Endothelial cell of umbilical vein (primary cell): ENCODE measurements around the gene CUX1. TPM values are rescaled to one million over a fixed set of nuclear protein-coding genes. Genes with fewer than 3 reads are reported as not detected.

Experiments
- BruUV-seq: library from RNA; stranded (reverse); fragments of 400-500 nt; replicated peaks from 2 replicates; lab custom pipeline; 2021; lab: Mats Ljungman, UMichigan
- CTCF ChIA-PET: fragments of 300-600, 350-600 bp; sonication (Branson Sonifier 250); formaldehyde crosslinking; loops from one replicate; lab custom pipeline; 2021; ENCODE audit warnings: antibody characterized with exemption, inconsistent platforms; lab: Charles Lee
- POLR2A ChIA-PET: fragments of 300-600, 350-600 bp; sonication (Branson Sonifier 250); formaldehyde crosslinking; loops from one replicate; lab custom pipeline; 2021; ENCODE audit warnings: antibody characterized with exemption, inconsistent platforms; lab: Charles Lee
- DNase-seq: peaks from one replicate; pipeline ENCODE4 v3.0.0-alpha.2; 2011; ENCODE audit warnings: low read depth, low spot score
- FAIRE-seq: peaks from 2 replicates; lab custom pipeline; 2011; peaks lifted over from hg19 to GRCh38; lab: Jason Lieb, UNC
- H2AFZ ChIP-seq: 2 replicates; pipeline ENCODE4 v1.6.0; 2012; ENCODE audit warnings: low read depth, low read length, control low read depth, inconsistent platforms
- H3K27ac ChIP-seq: 2 replicates; pipeline ENCODE4 v1.5.1; 2011; ENCODE audit warnings: low read depth, mild to moderate bottlenecking, control low read depth, low read length, moderate library complexity; ENCODE audit not compliant: insufficient read depth
- H3K27me3 ChIP-seq, 2 experiments: 2 replicates each; pipeline versions ENCODE4 v1.6.0 to v1.6.1; 2011; ENCODE audit warnings: low read length in 2 of 2, mixed read lengths in 1 of 2; ENCODE audit not compliant: control insufficient read depth in 2 of 2, insufficient read depth in 2 of 2
- H3K36me3 ChIP-seq, 2 experiments: 2 replicates in 1 of 2; 3 replicates in 1 of 2; pipeline ENCODE4 v1.5.1; 2011; ENCODE audit warnings: low read length in 2 of 2, mild to moderate bottlenecking in 1 of 2, moderate library complexity in 1 of 2; ENCODE audit not compliant: control insufficient read depth in 2 of 2, insufficient read depth in 2 of 2; ENCODE audit errors: extremely low read depth in 1 of 2
- H3K4me1 ChIP-seq: 3 replicates; pipeline ENCODE4 v1.5.1; 2011; ENCODE audit warnings: mild to moderate bottlenecking, low read length; ENCODE audit not compliant: control insufficient read depth, insufficient read depth; ENCODE audit errors: extremely low read depth
- H3K4me2 ChIP-seq: 2 replicates; pipeline ENCODE4 v1.6.1; 2011; ENCODE audit warnings: low read length, control low read depth, mixed read lengths; ENCODE audit not compliant: insufficient read depth
- H3K4me3 ChIP-seq, 3 experiments: fragments of 200-600 bp in 1 of 3; sonication (generic), shearing (Covaris generic) in 1 of 3; replicated peaks in 1 of 3; 2 replicates each; pipeline ENCODE4 v1.5.1; 2011 to 2016; ENCODE audit warnings: control low read depth in 3 of 3, low read length in 3 of 3, mild to moderate bottlenecking in 2 of 3, inconsistent platforms in 1 of 3, low read depth in 1 of 3, moderate library complexity in 1 of 3; ENCODE audit not compliant: insufficient read depth in 1 of 3
- H3K79me2 ChIP-seq: 2 replicates; pipeline ENCODE4 v1.6.0; 2012; ENCODE audit warnings: low read length, inconsistent platforms; ENCODE audit not compliant: control insufficient read depth, insufficient read depth
- H3K9ac ChIP-seq: replicated peaks from 2 replicates; pipeline ENCODE3; 2011; ENCODE audit warnings: low read length, control low read depth; ENCODE audit not compliant: insufficient read depth; ENCODE audit errors: extremely low read depth
- H3K9me1 ChIP-seq: replicated peaks from 3 replicates; pipeline ENCODE4 v1.6.0; 2011; ENCODE audit warnings: mild to moderate bottlenecking, low read length; ENCODE audit not compliant: control insufficient read depth, insufficient read depth; ENCODE audit errors: extremely low read depth
- H3K9me3 ChIP-seq: replicated peaks from 2 replicates; pipeline ENCODE4 v1.5.1; 2012; ENCODE audit warnings: low read length, inconsistent platforms; ENCODE audit not compliant: control insufficient read depth, insufficient read depth
- H4K20me1 ChIP-seq: replicated peaks from 2 replicates; pipeline ENCODE3; 2011; ENCODE audit warnings: mild to moderate bottlenecking, low read length; ENCODE audit not compliant: control insufficient read depth, insufficient read depth; ENCODE audit errors: extremely low read depth
- EZH2 ChIP-seq: IDR thresholded peaks from 2 replicates; pipeline ENCODE4 v1.6.1; 2012; ENCODE audit warnings: borderline replicate concordance, low read depth, mild to moderate bottlenecking, moderate library complexity, low read length, inconsistent platforms; ENCODE audit not compliant: severe bottlenecking
- FOS ChIP-seq: IDR thresholded peaks from 2 replicates; pipeline ENCODE4 v1.6.1; 2011; ENCODE audit warnings: mild to moderate bottlenecking, low read length, moderate library complexity, borderline replicate concordance; ENCODE audit not compliant: insufficient read depth
- GATA2 ChIP-seq: IDR thresholded peaks from 2 replicates; pipeline ENCODE4 v1.7.0; 2011; ENCODE audit warnings: low read depth, mild to moderate bottlenecking, moderate library complexity, mixed read lengths, low read length; ENCODE audit not compliant: insufficient read length, insufficient read depth
- JUN ChIP-seq: IDR thresholded peaks from 2 replicates; pipeline ENCODE4 v1.6.1; 2011; ENCODE audit warnings: borderline replicate concordance, low read depth; ENCODE audit not compliant: insufficient read length, insufficient read depth
- MYC ChIP-seq: IDR thresholded peaks from one replicate; pipeline ENCODE4 v1.6.1; 2011; ENCODE audit warnings: mild to moderate bottlenecking, low read depth, low read length
- POLR2A ChIP-seq: IDR thresholded peaks from 2 replicates; pipeline ENCODE4 v1.6.1; 2012; ENCODE audit warnings: low read depth, mild to moderate bottlenecking, control low read depth, low read length
- POLR2AphosphoS5 ChIP-seq: IDR thresholded peaks from 2 replicates; pipeline ENCODE4 v1.6.1; 2012; ENCODE audit warnings: low read depth, mild to moderate bottlenecking, control low read depth, low read length, moderate library complexity; ENCODE audit not compliant: insufficient read depth
- dilution Hi-C: fragments of 300-500 bp; cut with MboI; formaldehyde crosslinking; loops from one replicate; pipeline ENCODE4 v1.15.0; 2019; ENCODE audit warnings: low sequenced_read_pairs; ENCODE audit not compliant: extremely low pct_ligation_motif_present
- intact Hi-C: fragments of 100-400 bp; cut with micrococcal nuclease; formaldehyde crosslinking; loops from one replicate; pipeline ENCODE4 v1.10.0; 2022
- polyA plus RNA-seq, 4 experiments: library from polyadenylated mRNA; depleted of rRNA in 3 of 4; stranded (reverse) in 3 of 4; unstranded in 1 of 4; fragments of >200 nt; gene quantifications; 2 replicates each; pipeline versions ENCODE4 v1.2.1 to v1.2.3, GENCODE V29; 2011 to 2012; ENCODE audit warnings: missing spikeins in 1 of 4
- total RNA-seq: library from RNA; stranded (reverse); gene quantifications from 2 replicates; pipeline ENCODE4 v1.2.3, GENCODE V29; 2021
- TF ChIP-seq, protein P1 (sequence below), 2 donors: IDR thresholded peaks; 1 replicate in 1 of 2; 2 replicates in 1 of 2; pipeline ENCODE4 v1.5.1; 2011; ENCODE audit warnings: low read length in 2 of 2, mild to moderate bottlenecking in 2 of 2, moderate library complexity in 2 of 2, control low read depth in 1 of 2, inconsistent platforms in 1 of 2, low read depth in 1 of 2; ENCODE audit not compliant: insufficient read depth in 1 of 2; ENCODE audit errors: extremely low read depth in 1 of 2
- TF ChIP-seq, protein P2 (sequence below): IDR thresholded peaks from 2 replicates; pipeline ENCODE4 v1.6.1; 2011; ENCODE audit not compliant: insufficient read depth, insufficient read length

The CUX1 gene
- total and polyA plus RNA-seq, 2 donors (not counting 3 experiments of a cell fraction or from before 2014, with no cell fraction given) = 13.8 to 49.8 TPM

DNA sequence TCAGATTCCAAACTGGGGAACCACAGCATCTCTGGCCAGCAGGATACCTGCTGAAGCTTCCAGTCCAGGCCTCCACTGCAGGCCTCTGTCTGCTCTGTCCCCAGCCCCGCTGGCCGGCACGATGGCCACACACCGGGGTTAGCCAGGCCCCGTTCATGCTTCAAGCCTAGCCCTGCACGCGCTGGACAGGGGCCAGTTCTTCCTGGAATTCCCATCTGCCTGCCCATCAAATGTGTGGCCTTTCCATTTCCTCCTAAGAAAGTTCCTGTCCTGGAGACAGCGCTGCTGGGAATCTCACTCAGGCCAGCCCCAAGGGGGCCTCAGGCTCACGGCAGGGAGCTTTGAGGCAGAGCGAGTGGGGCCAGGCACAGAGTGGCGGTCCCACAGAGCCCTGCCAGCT, 487.2 kb downstream of the CUX1 start:
- no peaks in the 10 kb centered on the region for H4K20me1 ChIP-seq
- H3K9me3 ChIP-seq = no peaks in the 10 kb centered on the region
- no peaks in the 10 kb centered on the region for H3K9me1 ChIP-seq
- no peaks in the 10 kb centered on the region for H3K79me2 ChIP-seq
- peaks cover 3 to 11% of the 10 kb centered on the region in 2 experiments for H3K27me3 ChIP-seq
- TF ChIP-seq, protein P1, sequence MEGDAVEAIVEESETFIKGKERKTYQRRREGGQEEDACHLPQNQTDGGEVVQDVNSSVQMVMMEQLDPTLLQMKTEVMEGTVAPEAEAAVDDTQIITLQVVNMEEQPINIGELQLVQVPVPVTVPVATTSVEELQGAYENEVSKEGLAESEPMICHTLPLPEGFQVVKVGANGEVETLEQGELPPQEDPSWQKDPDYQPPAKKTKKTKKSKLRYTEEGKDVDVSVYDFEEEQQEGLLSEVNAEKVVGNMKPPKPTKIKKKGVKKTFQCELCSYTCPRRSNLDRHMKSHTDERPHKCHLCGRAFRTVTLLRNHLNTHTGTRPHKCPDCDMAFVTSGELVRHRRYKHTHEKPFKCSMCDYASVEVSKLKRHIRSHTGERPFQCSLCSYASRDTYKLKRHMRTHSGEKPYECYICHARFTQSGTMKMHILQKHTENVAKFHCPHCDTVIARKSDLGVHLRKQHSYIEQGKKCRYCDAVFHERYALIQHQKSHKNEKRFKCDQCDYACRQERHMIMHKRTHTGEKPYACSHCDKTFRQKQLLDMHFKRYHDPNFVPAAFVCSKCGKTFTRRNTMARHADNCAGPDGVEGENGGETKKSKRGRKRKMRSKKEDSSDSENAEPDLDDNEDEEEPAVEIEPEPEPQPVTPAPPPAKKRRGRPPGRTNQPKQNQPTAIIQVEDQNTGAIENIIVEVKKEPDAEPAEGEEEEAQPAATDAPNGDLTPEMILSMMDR (IDR thresholded peaks at IDR 0.05; ENCODE audit: extremely low read depth in 1 of 2, insufficient read depth in 1 of 2, low read depth in 1 of 2, low read length in 2 of 2) = no peak
- TF ChIP-seq JUN = no peak
- H3K4me2 ChIP-seq = no peak overlapping the region
- no peak overlapping the region for H3K9ac ChIP-seq
- H3K27ac ChIP-seq = no peak overlapping the region
- intact Hi-C loops = no loop called here
- no peaks in the 10 kb centered on the region for H3K36me3 ChIP-seq
- POLR2A ChIA-PET = no interaction called here
- no peak overlapping the region for H2AFZ ChIP-seq
- no TSS peak for BruUV-seq
- FAIRE-seq = no peak
- dilution Hi-C loops = no loop called here
- H3K4me1 ChIP-seq = no peaks in the 10 kb centered on the region
- no peak for DNase-seq
- no peak overlapping the region for H3K4me3 ChIP-seq
- CTCF ChIA-PET = interaction anchor here (1.1 to 1.9 kb wide), 4 partner anchors 11 to 85 kb away, joined by 3 to 6 read pairs (median 4); no protein-coding TSS in a partner anchor

DNA sequence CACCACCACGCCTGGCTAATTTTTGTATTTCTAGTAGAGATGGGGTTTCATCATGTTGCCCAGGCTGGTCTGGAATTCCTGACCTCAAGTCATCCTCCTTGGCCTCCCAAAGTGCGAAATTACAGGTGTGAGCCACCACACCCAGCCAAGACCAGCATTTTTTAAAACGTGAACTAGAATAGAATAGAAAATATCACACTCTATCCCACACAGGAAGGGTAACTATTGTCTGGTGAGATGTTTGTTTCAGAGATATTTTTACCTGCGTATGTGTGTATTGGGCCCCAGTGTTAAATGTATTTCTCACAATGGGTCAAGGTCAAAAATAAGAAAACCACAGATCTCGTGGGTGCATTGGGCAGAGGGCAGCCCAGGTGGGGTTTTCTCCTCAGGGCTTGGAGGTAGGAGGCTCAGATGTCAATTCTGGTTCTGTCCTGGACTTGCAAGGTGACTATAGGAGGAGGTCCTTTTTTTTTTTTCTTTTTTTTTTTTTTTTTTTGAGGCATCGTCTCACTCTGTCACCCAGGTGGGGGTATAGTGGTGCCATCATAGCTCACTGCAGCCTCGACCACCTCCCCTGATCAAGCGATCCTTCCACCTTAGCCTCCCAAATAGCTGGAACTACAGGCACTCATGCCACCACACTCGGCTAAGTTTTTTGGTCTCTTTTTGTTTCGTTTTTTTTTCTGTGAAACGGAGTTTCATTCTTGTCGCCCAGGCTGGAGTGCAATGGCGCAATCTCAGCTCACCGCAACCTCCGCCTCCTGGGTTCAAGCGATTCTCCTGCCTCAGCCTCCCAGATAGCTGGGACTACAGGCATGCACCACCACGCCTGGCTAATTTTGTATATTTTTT, 488.2 kb downstream of the CUX1 start:
- Histone ChIP-seq H3K27ac (no peak overlapping the region), H3K27me3 (peaks cover 0 to 6% of the 10 kb centered on the region in 2 experiments), H3K4me3 (no peak overlapping the region), H4K20me1 (no peaks in the 10 kb centered on the region), H3K4me1 (no peaks in the 10 kb centered on the region), H3K9ac (no peak overlapping the region), H3K79me2 (no peaks in the 10 kb centered on the region), H3K36me3 (no peaks in the 10 kb centered on the region), H2AFZ (no peak overlapping the region), H3K9me1 (no peaks in the 10 kb centered on the region), H3K4me2 (no peak overlapping the region), H3K9me3 (no peaks in the 10 kb centered on the region)
- CTCF ChIA-PET = interaction anchor here (1.1 to 1.3 kb wide), 3 partner anchors 10 to 84 kb away, joined by 3 to 4 read pairs (median 4); no protein-coding TSS in a partner anchor
- TF ChIP-seq FOS = no peak
- no peak for TF ChIP-seq GATA2
- TF ChIP-seq EZH2 = no peak
- no peak for TF ChIP-seq MYC
- no peak for TF ChIP-seq JUN
- TF ChIP-seq, protein P1 (IDR thresholded peaks at IDR 0.05; ENCODE audit: extremely low read depth in 1 of 2, insufficient read depth in 1 of 2, low read depth in 1 of 2, low read length in 2 of 2) = no peak
- TF ChIP-seq POLR2AphosphoS5 = no peak
- no peak for TF ChIP-seq POLR2A
- TF ChIP-seq, protein P2, sequence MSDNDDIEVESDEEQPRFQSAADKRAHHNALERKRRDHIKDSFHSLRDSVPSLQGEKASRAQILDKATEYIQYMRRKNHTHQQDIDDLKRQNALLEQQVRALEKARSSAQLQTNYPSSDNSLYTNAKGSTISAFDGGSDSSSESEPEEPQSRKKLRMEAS = no peak
- intact Hi-C loops = no loop called here
- BruUV-seq = no TSS peak
- POLR2A ChIA-PET = no interaction called here
- dilution Hi-C loops = no loop called here
- DNase-seq (no peak), FAIRE-seq (no peak)
